Tibial nerve (tissue), 4 donors: ENCODE results near the gene COBLL1.

ENCODE experiments used
- EP300 ChIP-seq, 2 donors: sonication (generic); formaldehyde crosslinking; IDR thresholded peaks; one replicate each; pipeline ENCODE4 v1.6.1; 2017; ENCODE audit warnings: antibody characterized with exemption in 2 of 2, mild to moderate bottlenecking in 1 of 2
- POLR2A ChIP-seq, 2 donors: fragments of 450-650 bp; IDR thresholded peaks; one replicate each; pipeline ENCODE4 v1.6.1; 2017; ENCODE audit warnings: antibody characterized with exemption in 2 of 2, mild to moderate bottlenecking in 2 of 2, moderate library complexity in 2 of 2
- TF ChIP-seq, protein P1 (sequence below), 5 experiments: fragments of 200-600 bp in 3 of 5; fragments of 450-650 bp in 2 of 5; sonication (generic) in 3 of 5; IDR thresholded peaks; one replicate each; pipeline ENCODE4 v1.5.1; 2016 to 2019; ENCODE audit warnings: antibody characterized with exemption in 5 of 5, mild to moderate bottlenecking in 3 of 5, moderate library complexity in 2 of 5

DNA sequence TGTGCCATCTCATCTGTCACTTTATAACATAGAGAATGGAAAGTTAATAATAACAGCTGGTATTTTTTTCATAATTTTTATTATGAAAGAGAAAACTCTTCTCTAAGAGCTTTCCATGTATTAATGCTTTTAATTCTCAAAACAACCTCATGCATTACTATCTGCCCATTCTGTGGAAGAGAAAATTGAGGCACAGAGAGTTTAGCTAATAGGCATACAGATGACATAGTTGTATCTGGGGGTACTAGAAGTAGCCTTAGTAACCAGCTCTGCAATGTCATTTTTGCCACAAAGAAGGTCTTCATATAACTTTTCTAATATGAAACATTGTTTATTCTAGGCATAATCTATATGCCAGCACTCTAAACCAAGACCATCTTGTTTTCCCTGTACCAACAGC, 36.3 kb upstream of the COBLL1 start:
- TF ChIP-seq, protein P1, sequence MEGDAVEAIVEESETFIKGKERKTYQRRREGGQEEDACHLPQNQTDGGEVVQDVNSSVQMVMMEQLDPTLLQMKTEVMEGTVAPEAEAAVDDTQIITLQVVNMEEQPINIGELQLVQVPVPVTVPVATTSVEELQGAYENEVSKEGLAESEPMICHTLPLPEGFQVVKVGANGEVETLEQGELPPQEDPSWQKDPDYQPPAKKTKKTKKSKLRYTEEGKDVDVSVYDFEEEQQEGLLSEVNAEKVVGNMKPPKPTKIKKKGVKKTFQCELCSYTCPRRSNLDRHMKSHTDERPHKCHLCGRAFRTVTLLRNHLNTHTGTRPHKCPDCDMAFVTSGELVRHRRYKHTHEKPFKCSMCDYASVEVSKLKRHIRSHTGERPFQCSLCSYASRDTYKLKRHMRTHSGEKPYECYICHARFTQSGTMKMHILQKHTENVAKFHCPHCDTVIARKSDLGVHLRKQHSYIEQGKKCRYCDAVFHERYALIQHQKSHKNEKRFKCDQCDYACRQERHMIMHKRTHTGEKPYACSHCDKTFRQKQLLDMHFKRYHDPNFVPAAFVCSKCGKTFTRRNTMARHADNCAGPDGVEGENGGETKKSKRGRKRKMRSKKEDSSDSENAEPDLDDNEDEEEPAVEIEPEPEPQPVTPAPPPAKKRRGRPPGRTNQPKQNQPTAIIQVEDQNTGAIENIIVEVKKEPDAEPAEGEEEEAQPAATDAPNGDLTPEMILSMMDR (IDR thresholded peaks at IDR 0.05), result no peak
- TF ChIP-seq EP300 (IDR thresholded peaks at IDR 0.05) (no peak), POLR2A (IDR thresholded peaks at IDR 0.05) (no peak)
